ENCODE data around the gene SLC4A1.

The SLC4A1 gene

GRCh38 chr17:44222112-44222869 is 45.6 kb downstream of the SLC4A1 start:
- intact Hi-C loops (cut with DNase I), result no loop called here
- DNase-seq, result peak; percentile 77 to 98 (median 88)

GRCh38 chr17:44221862-44222111 is 46.1 kb downstream of the SLC4A1 start:
- intact Hi-C loops (cut with DNase I), result no loop called here
- peak in 1 of 10 donors; percentile 26 for DNase-seq

- peak; percentile 63 to 96 (median 80) for DNase-seq
- intact Hi-C loops (cut with DNase I), result no loop called here
Observed at GRCh38 chr17:44221084-44221861, 46.7 kb downstream of the SLC4A1 start.

- intact Hi-C loops (cut with DNase I), result loop anchor here (1.0 kb wide), 1 partner anchor 88 kb away; the partner anchor contains the start of gene RUNDC3A
- DNase-seq, result peak in 8 of 10 donors; percentile 23 to 93 (median 59)
Observed at GRCh38 chr17:44220213-44221083, 47.5 kb downstream of the SLC4A1 start.

GRCh38 chr17:44219616-44220212 is 48.2 kb downstream of the SLC4A1 start, which contains the start of gene UBTF:
TSS of gene UBTF (minus strand) at chr17:44219675. CDS start at chr17:44218229, 1,446 bp downstream.
- intact Hi-C loops (cut with DNase I), result loop anchor here (1.0 to 2.0 kb wide), 2 partner anchors 89 to 107 kb away; partner anchors contain the start of gene RUNDC3A
- DNase-seq, result peak in 9 of 10 donors; percentile 47 to 95 (median 59)

- intact Hi-C loops (cut with DNase I), result loop anchor here (2.0 kb wide), 1 partner anchor 108 kb away; no protein-coding TSS in a partner anchor
- DNase-seq, result peak in 6 of 10 donors; percentile 28 to 91 (median 39)
Observed at GRCh38 chr17:44219108-44219615, 48.8 kb downstream of the SLC4A1 start.

GRCh38 chr17:44218344-44219107 is 49.4 kb downstream of the SLC4A1 start:
- DNase-seq, result peak; percentile 75 to 98 (median 82)
- intact Hi-C loops (cut with DNase I), result loop anchor here (1.0 to 2.0 kb wide), 3 partner anchors 8 to 108 kb away; no protein-coding TSS in a partner anchor

- intact Hi-C loops (cut with DNase I), result loop anchor here (1.0 to 2.0 kb wide), 3 partner anchors 8 to 109 kb away; no protein-coding TSS in a partner anchor
- DNase-seq, result peak in 1 of 10 donors; percentile 89
Observed at GRCh38 chr17:44217738-44218343, 50.1 kb downstream of the SLC4A1 start.

- intact Hi-C loops (cut with DNase I), result no loop called here
Observed at GRCh38 chr17:44216694-44217093, 51.2 kb downstream of the SLC4A1 start.

GRCh38 chr17:44216173-44216572 is 51.8 kb downstream of the SLC4A1 start:
- no peak for DNase-seq
- intact Hi-C loops (cut with DNase I), result no loop called here

More at GRCh38 chr17:44216694-44217093, 51.2 kb downstream of the SLC4A1 start:
- DNase-seq, result no peak

GRCh38 chr17:44214896-44215295 is 53.0 kb downstream of the SLC4A1 start:
- no peak for DNase-seq
- intact Hi-C loops (cut with DNase I), result no loop called here

GRCh38 chr17:44214230-44214494 is 53.8 kb downstream of the SLC4A1 start:
- no peak for DNase-seq
- intact Hi-C loops (cut with DNase I), result no loop called here

GRCh38 chr17:44213403-44214229 is 54.3 kb downstream of the SLC4A1 start:
- DNase-seq, result no peak

GRCh38 chr17:44212507-44213402 is 55.2 kb downstream of the SLC4A1 start:
- no peak for DNase-seq
- intact Hi-C loops (cut with DNase I), result no loop called here

More at GRCh38 chr17:44213403-44214229, 54.3 kb downstream of the SLC4A1 start:
- intact Hi-C loops (cut with DNase I), result no loop called here

- intact Hi-C loops (cut with DNase I), result loop anchor here (2.0 kb wide), 1 partner anchor 119 kb away; no protein-coding TSS in a partner anchor
- DNase-seq, result peak in 1 of 10 donors; percentile 54
Observed at GRCh38 chr17:44211281-44212265, 56.4 kb downstream of the SLC4A1 start.
